ENCODE data around the gene SEZ6L2.

SEZ6L2 gene

DNA sequence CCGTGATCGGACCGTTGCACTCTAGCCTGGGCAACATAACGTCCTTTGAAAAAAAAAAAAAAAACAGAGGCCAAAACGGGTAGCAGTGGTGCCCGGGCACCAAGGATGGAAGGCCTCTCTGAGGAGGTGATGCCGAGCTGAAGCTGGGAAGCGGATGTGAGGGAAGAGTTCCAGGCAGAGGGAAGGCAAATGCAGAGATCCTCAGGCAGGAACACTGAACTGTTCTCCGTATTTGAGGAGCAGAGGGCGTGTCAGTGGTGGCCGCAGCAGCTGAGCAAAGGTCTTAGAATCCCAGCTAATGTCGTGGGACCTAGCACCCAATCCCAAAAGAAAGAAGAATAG, 27.3 kb upstream of the SEZ6L2 start:
- no peak for DNase-seq (ENCODE audit: low read depth)
- H3K4me3 ChIP-seq (ENCODE audit: control insufficient read depth, low read depth, low read length) = peak overlapping the region; percentile 71
- TF ChIP-seq, protein P1, sequence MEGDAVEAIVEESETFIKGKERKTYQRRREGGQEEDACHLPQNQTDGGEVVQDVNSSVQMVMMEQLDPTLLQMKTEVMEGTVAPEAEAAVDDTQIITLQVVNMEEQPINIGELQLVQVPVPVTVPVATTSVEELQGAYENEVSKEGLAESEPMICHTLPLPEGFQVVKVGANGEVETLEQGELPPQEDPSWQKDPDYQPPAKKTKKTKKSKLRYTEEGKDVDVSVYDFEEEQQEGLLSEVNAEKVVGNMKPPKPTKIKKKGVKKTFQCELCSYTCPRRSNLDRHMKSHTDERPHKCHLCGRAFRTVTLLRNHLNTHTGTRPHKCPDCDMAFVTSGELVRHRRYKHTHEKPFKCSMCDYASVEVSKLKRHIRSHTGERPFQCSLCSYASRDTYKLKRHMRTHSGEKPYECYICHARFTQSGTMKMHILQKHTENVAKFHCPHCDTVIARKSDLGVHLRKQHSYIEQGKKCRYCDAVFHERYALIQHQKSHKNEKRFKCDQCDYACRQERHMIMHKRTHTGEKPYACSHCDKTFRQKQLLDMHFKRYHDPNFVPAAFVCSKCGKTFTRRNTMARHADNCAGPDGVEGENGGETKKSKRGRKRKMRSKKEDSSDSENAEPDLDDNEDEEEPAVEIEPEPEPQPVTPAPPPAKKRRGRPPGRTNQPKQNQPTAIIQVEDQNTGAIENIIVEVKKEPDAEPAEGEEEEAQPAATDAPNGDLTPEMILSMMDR (IDR thresholded peaks at IDR 0.05; ENCODE audit: control insufficient read depth, insufficient read depth, low read depth, low read length, missing control alignments) = no peak

DNA sequence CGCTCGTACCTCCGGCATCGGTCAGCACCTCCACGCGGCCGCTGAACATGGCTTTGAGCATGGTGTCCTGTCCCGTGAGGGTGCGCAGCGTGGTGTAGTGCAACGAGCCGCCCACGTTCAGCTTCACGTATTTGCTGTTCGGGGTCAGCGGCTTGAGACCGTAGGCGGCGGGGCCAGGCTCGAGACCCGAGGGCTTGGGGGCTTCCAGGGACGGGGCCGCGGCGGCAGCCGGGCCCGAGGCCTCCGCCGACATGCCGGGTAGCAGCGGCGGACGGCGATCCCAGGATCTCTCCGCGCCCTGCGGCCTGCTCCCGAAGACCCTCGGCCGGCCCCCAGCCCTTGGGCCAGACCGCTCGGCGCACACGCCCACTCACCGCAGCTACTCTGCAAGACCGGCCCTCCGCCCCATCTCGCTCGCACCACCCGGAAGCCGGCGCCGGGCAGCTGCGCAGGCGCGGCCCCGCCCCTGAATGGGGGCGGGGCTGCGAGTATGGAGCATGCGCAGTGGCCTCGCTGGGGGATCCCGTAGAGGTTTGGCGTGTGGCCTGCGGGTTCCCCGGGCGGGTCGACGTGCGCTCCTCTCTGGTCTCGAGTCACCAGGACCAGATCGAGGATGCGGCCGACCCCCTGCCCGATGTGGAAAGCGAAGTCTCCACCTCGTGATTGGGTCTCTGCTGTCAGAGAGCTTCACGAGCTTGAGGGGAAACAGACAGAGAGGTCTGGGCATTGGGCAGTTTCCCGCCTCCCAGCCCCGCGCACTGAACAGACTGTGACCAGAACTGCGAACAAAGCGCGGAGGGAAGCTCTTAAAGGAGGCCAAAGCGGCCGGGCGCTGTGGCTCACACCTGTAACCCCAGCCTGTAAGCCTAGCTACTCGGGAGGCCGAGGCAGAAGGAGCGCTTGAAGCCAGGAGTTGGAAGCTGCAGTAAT, 26.7 kb upstream of the SEZ6L2 start, which contains the start of gene KCTD13:
TSS of gene KCTD13 (minus strand) at position 446 of the 930 bp plus-strand sequence. CDS start at position 253, 193 bp downstream.
- TF ChIP-seq, protein P1 (IDR thresholded peaks at IDR 0.05; ENCODE audit: control insufficient read depth, insufficient read depth, low read depth, low read length, missing control alignments) = no peak
- H3K4me3 ChIP-seq (ENCODE audit: control insufficient read depth, low read depth, low read length) = peak within 1 kb of the TSS; percentile 71
- no peak for DNase-seq (ENCODE audit: low read depth)

DNA sequence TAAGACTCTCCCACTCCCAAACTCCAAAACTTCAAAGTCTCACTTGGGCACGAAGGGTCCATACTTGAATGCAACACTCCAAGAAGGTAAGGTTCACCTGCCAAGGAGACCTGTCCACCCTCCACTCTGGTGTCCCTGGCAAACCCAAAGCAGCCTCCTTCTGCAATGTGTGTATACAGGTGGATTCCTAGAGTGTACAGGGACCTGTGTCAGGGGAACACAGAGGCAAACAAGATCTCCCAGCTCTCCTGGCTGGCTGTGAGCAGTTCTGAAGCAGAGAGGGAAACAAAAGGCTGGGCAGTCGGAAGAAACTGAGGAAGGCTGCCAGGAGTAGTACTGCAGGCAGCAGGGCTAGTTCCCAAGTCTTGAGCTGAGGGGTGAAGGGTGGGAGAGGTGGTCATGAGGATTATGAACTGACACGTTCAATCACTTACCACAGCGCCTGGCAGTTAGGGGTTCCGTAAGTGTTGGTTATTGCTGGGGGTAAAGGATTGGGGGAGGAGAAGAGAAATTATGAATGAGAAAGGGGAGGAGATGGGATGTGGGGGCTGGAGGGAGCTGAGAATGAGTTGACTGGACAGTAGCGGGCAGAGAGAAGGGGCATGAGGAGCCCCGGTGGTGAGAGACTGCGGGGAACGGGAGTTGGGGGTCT, 25.9 kb upstream of the SEZ6L2 start:
- DNase-seq (ENCODE audit: low read depth) = no peak
- peak overlapping the region; percentile 71 for H3K4me3 ChIP-seq (ENCODE audit: control insufficient read depth, low read depth, low read length)
- TF ChIP-seq, protein P1 (IDR thresholded peaks at IDR 0.05; ENCODE audit: control insufficient read depth, insufficient read depth, low read depth, low read length, missing control alignments) = no peak

DNA sequence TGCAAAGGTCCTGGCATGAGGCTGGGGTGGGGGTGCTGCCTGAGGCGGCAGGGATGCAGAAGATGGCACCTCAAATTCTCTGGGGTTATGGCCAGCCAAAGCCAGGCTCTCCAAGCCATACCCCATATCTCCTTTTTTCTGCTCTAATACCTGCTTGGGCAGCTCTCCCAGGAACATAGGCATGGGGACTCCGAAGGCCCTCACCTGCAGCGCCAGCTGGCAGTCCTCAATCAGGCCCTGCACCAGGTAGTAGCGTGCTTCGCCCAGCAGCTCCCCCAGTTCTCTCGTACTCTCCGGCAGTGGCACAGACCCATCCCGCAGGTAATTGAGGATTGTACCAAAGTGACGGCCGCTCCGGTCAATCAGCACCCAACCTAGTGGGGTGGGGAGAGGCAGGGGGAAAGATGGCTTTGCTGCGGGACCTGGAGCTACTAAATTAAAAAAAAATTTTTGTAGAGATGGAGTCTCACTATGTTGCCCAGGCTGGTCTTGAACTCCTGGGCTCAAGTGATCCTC, 23.7 kb upstream of the SEZ6L2 start:
- no peak overlapping the region for H3K4me3 ChIP-seq (ENCODE audit: control insufficient read depth, low read depth, low read length)
- TF ChIP-seq, protein P1 (IDR thresholded peaks at IDR 0.05; ENCODE audit: control insufficient read depth, insufficient read depth, low read depth, low read length, missing control alignments) = no peak
- DNase-seq (ENCODE audit: low read depth) = no peak

DNA sequence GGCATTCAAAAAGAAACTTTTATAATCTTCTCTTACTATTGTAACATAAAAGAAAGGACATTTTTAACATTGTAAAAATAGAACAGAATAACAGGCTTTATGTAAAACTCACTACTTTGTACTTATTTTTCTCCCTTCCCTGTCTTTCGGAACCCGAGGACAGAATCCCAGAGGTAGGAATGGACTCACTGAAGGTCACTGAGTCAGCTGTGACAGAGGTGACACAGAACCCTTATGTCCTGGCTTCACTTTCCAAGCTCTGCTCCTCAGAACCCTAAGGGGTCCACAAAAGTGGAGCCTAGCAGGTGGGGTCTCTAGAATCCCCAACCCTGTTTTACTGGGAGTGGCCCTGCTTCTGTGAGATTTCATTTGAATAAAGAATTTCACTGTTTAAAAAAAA, 23.0 kb upstream of the SEZ6L2 start:
- H3K4me3 ChIP-seq (ENCODE audit: control insufficient read depth, low read depth, low read length) = no peak overlapping the region
- no peak for DNase-seq (ENCODE audit: low read depth)
- TF ChIP-seq, protein P1 (IDR thresholded peaks at IDR 0.05; ENCODE audit: control insufficient read depth, insufficient read depth, low read depth, low read length, missing control alignments) = no peak

DNA sequence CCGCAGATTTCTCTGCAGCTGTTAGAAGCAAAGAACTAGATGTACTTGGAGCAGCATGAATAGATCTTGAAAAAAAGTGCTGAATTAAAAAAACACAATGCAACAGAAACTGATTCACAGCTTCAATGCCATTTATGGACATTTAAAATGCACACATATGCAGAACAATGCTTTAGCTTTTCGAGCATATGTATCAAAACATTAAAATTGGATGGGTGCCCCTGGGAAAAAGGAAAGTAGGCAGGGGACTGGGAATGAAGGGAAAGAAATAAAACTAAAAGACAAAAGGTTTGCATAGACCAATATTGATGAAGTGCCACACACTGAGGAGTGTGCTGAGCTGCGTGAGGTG, 21.7 kb upstream of the SEZ6L2 start:
- TF ChIP-seq, protein P1 (IDR thresholded peaks at IDR 0.05; ENCODE audit: control insufficient read depth, insufficient read depth, low read depth, low read length, missing control alignments) = no peak
- no peak overlapping the region for H3K4me3 ChIP-seq (ENCODE audit: control insufficient read depth, low read depth, low read length)
- no peak for DNase-seq (ENCODE audit: low read depth)

Data from AG09309 (cell line).